ENCODE data around the gene SWAP70.
A peak's percentile ranks its signal among the peaks of the same experiment; 100 is the strongest.

Gene SWAP70

GRCh38 chr11:9711454-9712307 is 47.8 kb downstream of the SWAP70 start:
- Histone ChIP-seq H3K4me3 (ENCODE audit: low read depth, low read length) (no peak overlapping the region), H3K36me3 (replicated peaks) (peaks cover 4% of the 10 kb centered on the region), H3K27ac (no peak overlapping the region), H3K27me3 (replicated peaks) (no peaks in the 10 kb centered on the region)
- no peak for DNase-seq
- in situ Hi-C loops (cut with HindIII; ENCODE audit: low pct_ligation_motif_present, low sequenced_read_pairs): no loop called here
- no peak for TF ChIP-seq CTCF (IDR thresholded peaks at IDR 0.05; ENCODE audit: low read depth, low read length, missing control alignments)

GRCh38 chr11:9714272-9714940 is 50.5 kb downstream of the SWAP70 start:
- Histone ChIP-seq H3K36me3 (replicated peaks) (peaks cover 4% of the 10 kb centered on the region), H3K27me3 (replicated peaks) (no peaks in the 10 kb centered on the region), H3K4me3 (ENCODE audit: low read depth, low read length) (no peak overlapping the region), H3K27ac (no peak overlapping the region)
- in situ Hi-C loops (cut with HindIII; ENCODE audit: low pct_ligation_motif_present, low sequenced_read_pairs): no loop called here
- TF ChIP-seq CTCF (IDR thresholded peaks at IDR 0.05; ENCODE audit: low read depth, low read length, missing control alignments): no peak
- DNase-seq: no peak

GRCh38 chr11:9716275-9717039 is 52.6 kb downstream of the SWAP70 start:
- Histone ChIP-seq H3K36me3 (replicated peaks) (peaks cover 4% of the 10 kb centered on the region), H3K4me3 (ENCODE audit: low read depth, low read length) (no peak overlapping the region), H3K27me3 (replicated peaks) (no peaks in the 10 kb centered on the region), H3K27ac (peak overlapping the region; percentile 74)
- peak; percentile 68 for DNase-seq
- no peak for TF ChIP-seq CTCF (IDR thresholded peaks at IDR 0.05; ENCODE audit: low read depth, low read length, missing control alignments)
- in situ Hi-C loops (cut with HindIII; ENCODE audit: low pct_ligation_motif_present, low sequenced_read_pairs): no loop called here

GRCh38 chr11:9717040-9717357 is 53.1 kb downstream of the SWAP70 start:
- no peak for TF ChIP-seq CTCF (IDR thresholded peaks at IDR 0.05; ENCODE audit: low read depth, low read length, missing control alignments)
- no peaks in the 10 kb centered on the region for H3K27me3 ChIP-seq (replicated peaks)
- H3K27ac ChIP-seq: peak overlapping the region; percentile 74
- DNase-seq: no peak
- no peak overlapping the region for H3K4me3 ChIP-seq (ENCODE audit: low read depth, low read length)
- peaks cover 4% of the 10 kb centered on the region for H3K36me3 ChIP-seq (replicated peaks)
- in situ Hi-C loops (cut with HindIII; ENCODE audit: low pct_ligation_motif_present, low sequenced_read_pairs): no loop called here

GRCh38 chr11:9717719-9718118 is 53.8 kb downstream of the SWAP70 start:
- H3K27ac ChIP-seq: no peak overlapping the region
- TF ChIP-seq CTCF (IDR thresholded peaks at IDR 0.05; ENCODE audit: low read depth, low read length, missing control alignments): no peak
- in situ Hi-C loops (cut with HindIII; ENCODE audit: low pct_ligation_motif_present, low sequenced_read_pairs): no loop called here

More at GRCh38 chr11:9717719-9718118, 53.8 kb downstream of the SWAP70 start:
- H3K27me3 ChIP-seq (replicated peaks): no peaks in the 10 kb centered on the region
- no peak overlapping the region for H3K4me3 ChIP-seq (ENCODE audit: low read depth, low read length)
- peaks cover 4% of the 10 kb centered on the region for H3K36me3 ChIP-seq (replicated peaks)
- no peak for DNase-seq
